GM12878 (cell line): ENCODE measurements around the gene TRIM7. TPM values are rescaled to one million over a fixed set of nuclear protein-coding genes. Genes with fewer than 3 reads are reported as not detected.
"Not testable (repeated sequence)": the region's sequence is repeated elsewhere in the genome, so short reads cannot be mapped to it uniquely, and the experiment has no call there.

Experiments used
- ATAC-seq: fragments of 200-7000 bp; cut with Tn5 transposase; 3 replicates; pipeline ENCODE4 v1.9.1; 2020; ENCODE audit warnings: mild to moderate bottlenecking, moderate library complexity
- BruUV-seq: library from RNA; stranded (reverse); fragments of 400-500 nt; replicated peaks from 2 replicates; lab custom pipeline; 2021; lab: Mats Ljungman, UMichigan
- CTCF ChIA-PET: fragments of 300-600 bp; sonication (Branson Sonifier 250); formaldehyde crosslinking; extraction: SDS; loops from one replicate; lab custom pipeline; 2021; ENCODE audit warnings: inconsistent platforms; lab: Yijun Ruan, JAX
- POLR2A ChIA-PET: fragments of 350-600 bp; formaldehyde crosslinking; extraction: SDS; loops from one replicate; lab custom pipeline; 2021; ENCODE audit warnings: inconsistent platforms; lab: Charles Lee
- RAD21 ChIA-PET: fragments of 300-600 bp; sonication (Branson Sonifier 250); formaldehyde crosslinking; loops from one replicate; lab custom pipeline; 2023; ENCODE audit warnings: antibody characterized with exemption; ENCODE audit not compliant: unreplicated experiment; lab: Charles Lee
- SMC1A ChIA-PET: fragments of 300-600 bp; sonication (Branson Sonifier 250); formaldehyde crosslinking; loops from one replicate; lab custom pipeline; 2023; ENCODE audit not compliant: unreplicated experiment, uncharacterized antibody; lab: Charles Lee
- DNase-seq: peaks from one replicate; pipeline ENCODE4 v3.0.0-alpha.2; 2011; ENCODE audit warnings: low read depth, low spot score
- FAIRE-seq: peaks from 3 replicates; lab custom pipeline; 2011; peaks lifted over from hg19 to GRCh38; lab: Jason Lieb, UNC
- H2AFZ ChIP-seq: 2 replicates; pipeline ENCODE4 v1.6.0; 2011; ENCODE audit warnings: low read depth, low read length, control low read depth; ENCODE audit not compliant: control insufficient read depth
- H3K27ac ChIP-seq: 2 replicates; pipeline ENCODE4 v1.5.1; 2011; ENCODE audit warnings: control low read depth; ENCODE audit not compliant: control insufficient read depth, insufficient read depth
- H3K27me3 ChIP-seq, 2 experiments: replicated peaks in 1 of 2; 2 replicates each; pipeline versions ENCODE4 v1.6.0 to v1.6.1; 2011; ENCODE audit warnings: low read length in 1 of 2; ENCODE audit not compliant: control insufficient read depth in 2 of 2, insufficient read depth in 2 of 2
- H3K36me3 ChIP-seq, 2 experiments: 2 replicates each; pipeline ENCODE4 v1.5.1; 2011; ENCODE audit warnings: low read length in 1 of 2; ENCODE audit not compliant: control insufficient read depth in 2 of 2, insufficient read depth in 2 of 2
- H3K4me1 ChIP-seq: 2 replicates; pipeline ENCODE4 v1.6.1; 2011; ENCODE audit warnings: mild to moderate bottlenecking, low read length, moderate library complexity, mixed read lengths; ENCODE audit not compliant: control insufficient read depth, insufficient read depth
- H3K4me2 ChIP-seq: 2 replicates; pipeline ENCODE4 v1.6.0; 2011; ENCODE audit warnings: control low read depth; ENCODE audit not compliant: control insufficient read depth, insufficient read depth
- H3K4me3 ChIP-seq: fragments of 200-600 bp; sonication (generic); 2 replicates; pipeline ENCODE4 v1.5.1; 2016
- H3K79me2 ChIP-seq: 2 replicates; pipeline ENCODE4 v1.6.0; 2011; ENCODE audit warnings: low read length; ENCODE audit not compliant: control insufficient read depth, insufficient read depth
- H3K9ac ChIP-seq: 2 replicates; pipeline ENCODE4 v1.8.0; 2011; ENCODE audit warnings: low read length, control low read depth, mixed read lengths; ENCODE audit not compliant: control insufficient read depth, insufficient read depth
- H3K9me3 ChIP-seq: replicated peaks from 3 replicates; pipeline ENCODE4 v1.5.1; 2011; ENCODE audit warnings: mild to moderate bottlenecking, low read length; ENCODE audit not compliant: control insufficient read depth, insufficient read depth
- H4K20me1 ChIP-seq: 2 replicates; pipeline ENCODE4 v1.6.0; 2011; ENCODE audit not compliant: control insufficient read depth, insufficient read depth
- BHLHE40 ChIP-seq, 2 experiments: fragments of 450-650 bp in 1 of 2; IDR thresholded peaks; 2 replicates each; pipeline ENCODE4 v1.6.1; 2011 to 2017; ENCODE audit warnings: low read depth in 2 of 2, borderline replicate concordance in 1 of 2, improper control_type of control experiment in 1 of 2, low read length in 1 of 2, mild to moderate bottlenecking in 1 of 2
- IKZF1 ChIP-seq: fragments of 450-650 bp; conservative IDR thresholded peaks from 2 replicates; pipeline ENCODE4 v1.6.1; 2017; ENCODE audit warnings: antibody characterized with exemption, mild to moderate bottlenecking
- RUNX3 ChIP-seq: IDR thresholded peaks from 2 replicates; pipeline ENCODE4 v1.6.1; 2012; ENCODE audit warnings: low read length, inconsistent platforms
- SREBF2 ChIP-seq: IDR thresholded peaks from 2 replicates; pipeline ENCODE4 v1.6.1; 2012; ENCODE audit warnings: mild to moderate bottlenecking, low read length
- ZBTB33 ChIP-seq: fragments of 450-650 bp; IDR thresholded peaks from 2 replicates; pipeline ENCODE4 v1.6.1; 2017; ENCODE audit warnings: mild to moderate bottlenecking
- ZNF24 ChIP-seq: fragments of 450-650 bp; IDR thresholded peaks from 2 replicates; pipeline ENCODE4 v1.6.1; 2017; ENCODE audit warnings: antibody characterized with exemption, mild to moderate bottlenecking
- WGBS: methylation state at CpG from one replicate; pipeline ENCODE4 v1.1.6; 2016; ENCODE audit warnings: low lambda C conversion rate; ENCODE audit not compliant: insufficient replicate concordance, insufficient coverage; ENCODE audit errors: missing lambda C conversion rate; 5-methylcytosine and 5-hydroxymethylcytosine counted together
- in situ Hi-C: fragments of 300-500 bp; cut with MboI; formaldehyde crosslinking; loops from 9 replicates; pipeline ENCODE4 v1.14.3; 2018; ENCODE audit warnings: mixed read lengths
- intact Hi-C: fragments of 100-400 bp; cut with micrococcal nuclease; formaldehyde crosslinking; loops from one replicate; pipeline ENCODE4 v1.14.2; 2022; ENCODE audit not compliant: unreplicated experiment
- polyA plus RNA-seq, 11 experiments: library from polyadenylated mRNA; depleted of rRNA in 4 of 11; unstranded in 6 of 11; stranded (reverse) in 5 of 11; fragments of >200 nt; fragmentation: Nextera tagmentation in 4 of 11; fragmentation: Illumina TruSeq in 1 of 11; extraction: Ambion mirVana in 4 of 11; extraction: Trizol in 1 of 11; gene quantifications; 1 replicate in 1 of 11; 2 replicates in 10 of 11; pipeline versions ENCODE4 v1.2.1 to v1.2.3, GENCODE V29; 2011 to 2016; ENCODE audit warnings: inconsistent platforms in 2 of 11, missing spikeins in 2 of 11, low read depth in 1 of 11
- total RNA-seq, 4 experiments: library from RNA; depleted of rRNA in 3 of 4; stranded (reverse); fragments of >200 nt in 3 of 4; fragmentation: Illumina TruSeq in 1 of 4; extraction: Trizol in 1 of 4; gene quantifications; 2 replicates each; pipeline versions ENCODE4 v1.2.1 to v1.2.3, GENCODE V29; 2013 to 2021

TRIM7 gene
- total and polyA plus RNA-seq, 10 of the 15 experiments (the other 5 are each of a cell fraction or from before 2014, with no cell fraction given): 0.02 to 1.6 (median 0.41) TPM

- no peak for TF ChIP-seq ZBTB33
Observed at GRCh38 chr5:181170237-181170825, 34.7 kb downstream of the TRIM7 start (continued).

- CTCF ChIA-PET: interaction anchor here (1.1 to 4.5 kb wide), 15 partner anchors 11 to 361 kb away, joined by 3 to 37 read pairs (median 4); no protein-coding TSS in a partner anchor
- Histone ChIP-seq H2AFZ (peak overlapping the region; percentile 13; the same call in 1 of the 2 replicates), H3K4me2 (peak overlapping the region; percentile 76), H3K4me1 (peaks cover 33% of the 10 kb centered on the region), H3K4me3 (peak overlapping the region; percentile 24; the same call in 1 of the 2 replicates)
- in situ Hi-C loops, H3K79me2 ChIP-seq, H3K27me3 ChIP-seq, H3K36me3 ChIP-seq, H3K9me3 ChIP-seq, H3K27ac ChIP-seq, BruUV-seq, H3K9ac ChIP-seq, DNase-seq, H4K20me1 ChIP-seq: not testable (repeated sequence)
- intact Hi-C loops: loop anchor here (5.0 kb wide), 1 partner anchor 362 kb away; no protein-coding TSS in a partner anchor
- RAD21 ChIA-PET: interaction anchor here (0.9 to 2.3 kb wide), 7 partner anchors 8 to 301 kb away, joined by 3 to 14 read pairs (median 4); no protein-coding TSS in a partner anchor
- TF ChIP-seq SREBF2: peak; percentile 52; the same call in 1 of the 2 replicates
- TF ChIP-seq IKZF1: peak; percentile 34
- peak; percentile 54 to 61; a peak in 2 of 4 replicates for TF ChIP-seq BHLHE40 (IDR thresholded peaks at IDR 0.05; ENCODE audit: borderline replicate concordance in 1 of 2, low read depth in 2 of 2, low read length in 1 of 2)
- peak; percentile 37; the same call in 1 of the 2 replicates for TF ChIP-seq RUNX3
- 0 out of 2 replicates have a peak, but pooled peaks have one; percentile 26 for TF ChIP-seq ZNF24
- POLR2A ChIA-PET: interaction anchor here (1.4 kb wide), 1 partner anchor 12 kb away, joined by 5 read pairs; no protein-coding TSS in a partner anchor
- SMC1A ChIA-PET: interaction anchor here (0.8 to 2.6 kb wide), 9 partner anchors 14 to 305 kb away, joined by 3 to 17 read pairs (median 5); no protein-coding TSS in a partner anchor
- WGBS: 19% methylated on average over 50 of the region's 50 CpGs
- peak; percentile 54 for ATAC-seq
- FAIRE-seq: peak; percentile 83
Observed at GRCh38 chr5:181169459-181170236, 35.3 kb downstream of the TRIM7 start.
